Measurements from ENCODE around the gene IRF7. TPM values are rescaled to one million over a fixed set of nuclear protein-coding genes. Genes with fewer than 3 reads are reported as not detected.
A peak's percentile ranks its signal among the peaks of the same experiment; 100 is the strongest.

The IRF7 gene
- total RNA-seq, 4 donors from 2014 or later = 40.4 to 122 (median 49.9) TPM

DNA sequence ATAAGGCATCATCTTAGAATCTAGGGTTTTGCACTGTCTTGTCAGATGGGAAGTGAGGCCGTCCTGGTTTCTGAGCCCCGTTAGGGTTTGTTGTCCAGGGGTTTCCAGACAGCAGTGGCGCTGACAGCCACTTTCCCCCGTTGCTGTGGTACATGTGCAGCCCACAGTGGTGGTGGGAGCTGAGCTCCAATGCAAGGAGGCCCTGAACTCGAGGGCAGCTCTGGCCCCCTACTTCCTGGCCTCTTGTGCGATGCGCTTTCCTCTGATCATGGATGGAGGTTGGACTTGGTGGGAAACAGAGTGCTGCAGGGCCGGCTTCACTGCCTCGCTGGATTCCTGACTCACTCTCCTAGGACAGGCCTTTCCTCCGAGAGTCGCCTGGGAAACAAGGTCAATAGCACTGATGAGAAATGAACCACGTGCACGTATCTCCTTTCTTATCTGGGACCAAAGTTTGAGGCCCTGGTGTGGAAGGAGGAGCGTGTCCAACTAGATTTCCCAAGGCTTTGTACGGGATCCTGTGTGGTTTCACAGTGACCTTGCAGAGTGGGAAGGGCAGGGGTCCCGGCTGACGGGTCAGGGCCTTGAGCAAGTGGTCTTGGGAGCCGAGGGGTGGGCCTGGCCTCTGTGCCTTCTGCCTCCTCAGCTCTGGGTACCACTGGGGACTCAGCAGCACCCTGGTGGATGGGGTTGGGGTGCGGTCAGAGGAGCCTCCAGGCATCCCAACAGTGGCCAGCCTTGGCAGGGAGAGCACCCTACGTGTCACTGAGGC lies 35.7 kb downstream of the IRF7 start:
- in situ Hi-C loops (cut with MboI; ENCODE audit: low pct_ligation_motif_present in 1 of 4, low pct_unique_long_range_greater_than_20kb in 1 of 4, low sequenced_read_pairs in 3 of 4) (no loop called here), intact Hi-C loops (cut with DNase I; ENCODE audit: low total_unique reads) (no loop called here)
- Histone ChIP-seq H3K27ac (no peak overlapping the region), H3K27me3 (peaks cover 3% of the 10 kb centered on the region), H3K4me3 (no peak overlapping the region), H3K9me3 (no peaks in the 10 kb centered on the region), H3K4me1 (peaks cover 26 to 37% (median 33%) of the 10 kb centered on the region in 4 donors), H3K36me3 (peaks cover 0 to 20% (median 6%) of the 10 kb centered on the region in 4 donors)
- WGBS, 2 donors (ENCODE audit: low coverage in 1 of 2) = 84% methylated on average over 20 of the region's 20 CpGs; no CpG with 5 or more reads in 1 of the 2 donors
- TF ChIP-seq POLR2A (IDR thresholded peaks at IDR 0.05) (no peak), EP300 (IDR thresholded peaks at IDR 0.05; ENCODE audit: low read depth) (no peak), POLR2AphosphoS5 (IDR thresholded peaks at IDR 0.05) (no peak)
- TF ChIP-seq, protein P1, sequence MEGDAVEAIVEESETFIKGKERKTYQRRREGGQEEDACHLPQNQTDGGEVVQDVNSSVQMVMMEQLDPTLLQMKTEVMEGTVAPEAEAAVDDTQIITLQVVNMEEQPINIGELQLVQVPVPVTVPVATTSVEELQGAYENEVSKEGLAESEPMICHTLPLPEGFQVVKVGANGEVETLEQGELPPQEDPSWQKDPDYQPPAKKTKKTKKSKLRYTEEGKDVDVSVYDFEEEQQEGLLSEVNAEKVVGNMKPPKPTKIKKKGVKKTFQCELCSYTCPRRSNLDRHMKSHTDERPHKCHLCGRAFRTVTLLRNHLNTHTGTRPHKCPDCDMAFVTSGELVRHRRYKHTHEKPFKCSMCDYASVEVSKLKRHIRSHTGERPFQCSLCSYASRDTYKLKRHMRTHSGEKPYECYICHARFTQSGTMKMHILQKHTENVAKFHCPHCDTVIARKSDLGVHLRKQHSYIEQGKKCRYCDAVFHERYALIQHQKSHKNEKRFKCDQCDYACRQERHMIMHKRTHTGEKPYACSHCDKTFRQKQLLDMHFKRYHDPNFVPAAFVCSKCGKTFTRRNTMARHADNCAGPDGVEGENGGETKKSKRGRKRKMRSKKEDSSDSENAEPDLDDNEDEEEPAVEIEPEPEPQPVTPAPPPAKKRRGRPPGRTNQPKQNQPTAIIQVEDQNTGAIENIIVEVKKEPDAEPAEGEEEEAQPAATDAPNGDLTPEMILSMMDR (IDR thresholded peaks at IDR 0.05) = no peak
- no peak for DNase-seq

DNA sequence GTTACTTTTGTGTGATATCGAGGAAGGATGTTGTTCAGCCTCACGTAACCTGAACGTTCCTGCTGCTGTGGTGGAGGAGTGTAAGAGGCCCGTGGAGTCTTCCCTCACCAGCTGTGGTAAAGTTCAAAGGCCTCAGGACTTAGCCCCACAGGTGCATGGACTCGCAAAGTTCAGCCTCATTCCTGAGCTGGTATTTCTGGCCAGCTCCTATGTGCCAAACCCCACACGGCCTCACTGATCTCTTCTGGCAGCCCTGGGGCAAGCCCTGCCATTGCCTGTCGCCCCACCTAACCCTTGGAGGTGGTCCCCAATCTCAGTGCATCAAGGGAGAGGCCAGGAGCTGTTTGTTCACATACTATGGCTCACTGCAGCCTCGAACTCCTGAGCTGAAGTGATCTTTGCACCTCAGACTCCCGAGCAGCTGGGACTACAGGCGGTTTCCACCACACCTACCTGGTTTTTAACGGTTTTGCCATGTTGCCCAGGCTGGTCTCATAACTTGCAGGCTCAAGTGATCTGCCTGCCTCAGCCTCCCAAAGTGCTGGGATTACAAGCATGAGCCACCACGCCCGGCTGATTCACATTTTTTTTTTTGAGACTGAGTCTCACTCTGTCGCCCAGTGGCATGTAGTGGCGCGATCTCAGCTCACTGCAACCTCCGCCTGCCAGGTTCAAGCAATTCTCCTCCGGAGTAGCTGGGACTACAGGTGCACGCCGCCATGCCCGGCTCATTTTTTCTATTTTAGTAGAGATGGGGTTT lies 37.3 kb downstream of the IRF7 start:
- no peak overlapping the region for H3K27ac ChIP-seq
- DNase-seq = no peak
- peaks cover 34 to 46% (median 40%) of the 10 kb centered on the region in 4 donors for H3K4me1 ChIP-seq
- WGBS, 2 donors (ENCODE audit: low coverage in 1 of 2) = 53 to 63% methylated on average over 8 to 21 of the region's 21 CpGs
- peaks cover 0 to 15% (median 4%) of the 10 kb centered on the region in 4 donors for H3K36me3 ChIP-seq
- H3K27me3 ChIP-seq = peaks cover 12% of the 10 kb centered on the region
- H3K9me3 ChIP-seq = no peaks in the 10 kb centered on the region
- intact Hi-C loops (cut with DNase I; ENCODE audit: low total_unique reads) = no loop called here
- in situ Hi-C loops (cut with MboI; ENCODE audit: low pct_ligation_motif_present in 1 of 4, low pct_unique_long_range_greater_than_20kb in 1 of 4, low sequenced_read_pairs in 3 of 4) = no loop called here
- peak overlapping the region in 1 of 4 donors; percentile 89 for H3K4me3 ChIP-seq
- TF ChIP-seq POLR2A (IDR thresholded peaks at IDR 0.05) (no peak), EP300 (IDR thresholded peaks at IDR 0.05; ENCODE audit: low read depth) (no peak), POLR2AphosphoS5 (IDR thresholded peaks at IDR 0.05) (no peak)
- TF ChIP-seq, protein P1 (IDR thresholded peaks at IDR 0.05) = no peak

DNA sequence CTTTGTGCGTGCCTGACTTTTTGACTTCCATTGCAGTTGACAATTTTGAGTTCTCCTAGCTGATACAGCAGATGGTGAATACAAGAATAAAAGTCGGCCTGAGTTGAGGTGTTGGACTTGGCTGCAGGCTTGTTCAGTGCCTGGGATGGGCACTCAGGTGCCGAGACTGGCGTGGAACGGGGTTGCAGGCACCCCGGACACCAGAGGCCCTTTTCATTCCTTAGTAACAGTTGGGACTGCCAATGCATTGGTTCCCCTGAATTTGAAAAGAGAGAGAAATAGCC lies 38.2 kb downstream of the IRF7 start:
- H3K4me3 ChIP-seq = peak overlapping the region; percentile 66 to 100 (median 86)
- H3K27ac ChIP-seq = peak overlapping the region in 3 of 4 donors; percentile 80 to 92 (median 91)
- H3K27me3 ChIP-seq = peaks cover 12% of the 10 kb centered on the region
- 47 to 55% methylated on average over 4 to 6 of the region's 6 CpGs for WGBS, 2 donors (ENCODE audit: low coverage in 1 of 2)
- intact Hi-C loops (cut with DNase I; ENCODE audit: low total_unique reads) (no loop called here), in situ Hi-C loops (cut with MboI; ENCODE audit: low pct_ligation_motif_present in 1 of 4, low pct_unique_long_range_greater_than_20kb in 1 of 4, low sequenced_read_pairs in 3 of 4) (no loop called here)
- H3K4me1 ChIP-seq = peaks cover 34 to 46% (median 40%) of the 10 kb centered on the region in 4 donors
- TF ChIP-seq, protein P1 (IDR thresholded peaks at IDR 0.05) = no peak
- no peak for TF ChIP-seq POLR2A (IDR thresholded peaks at IDR 0.05)
- peaks cover 0 to 9% (median 0%) of the 10 kb centered on the region in 4 donors for H3K36me3 ChIP-seq
- no peaks in the 10 kb centered on the region for H3K9me3 ChIP-seq
- DNase-seq = no peak

DNA sequence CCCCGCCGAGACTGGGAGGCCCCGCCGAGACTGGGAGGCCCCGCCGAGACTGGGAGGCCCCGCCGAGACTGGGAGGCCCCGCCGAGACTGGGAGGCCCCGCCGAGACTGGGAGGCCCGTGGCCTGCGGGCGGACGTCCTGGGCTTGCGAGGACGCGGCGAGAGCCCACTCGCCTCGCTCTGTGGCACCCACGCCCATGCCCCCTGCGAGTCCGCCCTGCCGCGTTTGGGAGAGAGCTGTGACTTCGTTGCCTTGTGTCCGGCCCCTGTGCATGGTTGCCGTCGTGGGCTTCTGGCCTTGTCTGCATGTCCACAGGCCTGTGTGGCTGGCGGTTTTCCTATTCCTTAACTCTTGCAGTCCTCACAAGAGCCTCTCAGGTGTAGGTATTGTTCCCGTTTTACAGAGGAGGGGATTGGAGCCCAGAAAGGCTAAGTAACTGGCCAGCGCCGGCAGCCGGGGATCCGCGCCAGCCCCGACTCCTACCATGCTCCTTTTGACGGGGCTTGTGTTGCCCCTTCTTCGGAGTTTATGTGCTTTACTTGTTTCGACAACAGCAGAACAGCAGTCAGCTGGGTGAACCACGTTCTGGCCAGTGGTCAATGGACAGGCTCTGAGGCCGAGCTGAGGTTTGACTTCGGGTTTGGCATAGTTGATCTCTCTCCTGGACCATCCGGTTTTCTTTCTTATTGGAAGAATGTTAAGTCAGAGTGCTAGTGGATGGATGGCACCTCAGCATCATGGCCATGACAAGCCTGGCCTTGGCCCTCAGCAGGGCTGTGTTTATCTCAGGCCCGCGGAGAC lies 38.7 kb downstream of the IRF7 start:
- intact Hi-C loops (cut with DNase I; ENCODE audit: low total_unique reads) (no loop called here), in situ Hi-C loops (cut with MboI; ENCODE audit: low pct_ligation_motif_present in 1 of 4, low pct_unique_long_range_greater_than_20kb in 1 of 4, low sequenced_read_pairs in 3 of 4) (no loop called here)
- Histone ChIP-seq H3K4me3 (peak overlapping the region; percentile 66 to 100 (median 86)), H3K27ac (peak overlapping the region; percentile 80 to 92 (median 90)), H3K9me3 (no peaks in the 10 kb centered on the region), H3K36me3 (peaks cover 0 to 4% (median 0%) of the 10 kb centered on the region in 4 donors), H3K4me1 (peaks cover 34 to 46% (median 40%) of the 10 kb centered on the region in 4 donors), H3K27me3 (peaks cover 12% of the 10 kb centered on the region)
- DNase-seq = no peak
- 0 to 4% methylated on average over 4 to 35 of the region's 48 CpGs for WGBS, 2 donors (ENCODE audit: low coverage in 1 of 2)
- TF ChIP-seq EP300 (IDR thresholded peaks at IDR 0.05; ENCODE audit: low read depth) (no peak), POLR2AphosphoS5 (IDR thresholded peaks at IDR 0.05) (no peak), POLR2A (IDR thresholded peaks at IDR 0.05) (no peak)
- TF ChIP-seq, protein P1 (IDR thresholded peaks at IDR 0.05) = no peak

Measured in transverse colon (tissue), 4 donors.